ENCODE measurements around the gene NHP2.

NHP2 gene

DNA sequence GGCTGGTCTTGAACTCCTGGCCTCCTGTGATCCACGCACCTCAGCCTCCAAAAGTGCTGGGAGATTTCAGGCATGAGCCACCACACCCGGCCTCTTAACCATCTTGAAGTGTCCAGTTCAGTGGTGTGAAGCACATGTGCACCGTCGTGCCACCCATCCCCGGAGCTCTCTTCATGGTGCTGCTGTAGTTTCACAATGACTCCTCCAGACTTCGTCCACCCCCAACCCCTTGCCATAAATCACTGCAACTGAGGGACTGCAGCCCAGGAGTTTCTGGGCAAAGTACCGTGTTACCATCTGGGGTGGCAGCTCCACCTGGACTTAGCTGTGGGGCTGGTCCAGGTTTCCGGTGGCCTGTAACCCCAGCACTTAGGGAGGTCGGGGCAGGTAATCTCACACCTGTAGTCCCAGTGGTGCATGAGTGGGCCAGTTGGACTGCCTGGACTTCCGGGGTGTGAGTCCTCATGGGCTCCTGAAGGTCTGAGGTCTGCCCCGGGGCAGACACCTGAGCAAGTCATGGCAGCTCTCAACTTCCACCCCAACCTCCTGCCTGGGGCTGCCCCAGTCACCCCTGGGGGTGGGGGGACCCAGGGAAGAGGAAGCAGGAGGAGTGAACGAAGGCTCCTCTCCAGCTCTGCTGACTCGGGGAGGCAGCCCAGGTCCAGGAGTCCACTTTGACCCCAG, 47.0 kb downstream of the NHP2 start:
- DNase-seq (ENCODE audit: low read depth), result no peak
- TF ChIP-seq, protein P1, sequence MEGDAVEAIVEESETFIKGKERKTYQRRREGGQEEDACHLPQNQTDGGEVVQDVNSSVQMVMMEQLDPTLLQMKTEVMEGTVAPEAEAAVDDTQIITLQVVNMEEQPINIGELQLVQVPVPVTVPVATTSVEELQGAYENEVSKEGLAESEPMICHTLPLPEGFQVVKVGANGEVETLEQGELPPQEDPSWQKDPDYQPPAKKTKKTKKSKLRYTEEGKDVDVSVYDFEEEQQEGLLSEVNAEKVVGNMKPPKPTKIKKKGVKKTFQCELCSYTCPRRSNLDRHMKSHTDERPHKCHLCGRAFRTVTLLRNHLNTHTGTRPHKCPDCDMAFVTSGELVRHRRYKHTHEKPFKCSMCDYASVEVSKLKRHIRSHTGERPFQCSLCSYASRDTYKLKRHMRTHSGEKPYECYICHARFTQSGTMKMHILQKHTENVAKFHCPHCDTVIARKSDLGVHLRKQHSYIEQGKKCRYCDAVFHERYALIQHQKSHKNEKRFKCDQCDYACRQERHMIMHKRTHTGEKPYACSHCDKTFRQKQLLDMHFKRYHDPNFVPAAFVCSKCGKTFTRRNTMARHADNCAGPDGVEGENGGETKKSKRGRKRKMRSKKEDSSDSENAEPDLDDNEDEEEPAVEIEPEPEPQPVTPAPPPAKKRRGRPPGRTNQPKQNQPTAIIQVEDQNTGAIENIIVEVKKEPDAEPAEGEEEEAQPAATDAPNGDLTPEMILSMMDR (conservative IDR thresholded peaks at IDR 0.05; ENCODE audit: low read depth, low read length), result no peak
- no peak overlapping the region for H3K4me3 ChIP-seq (ENCODE audit: low read depth, low read length)

DNA sequence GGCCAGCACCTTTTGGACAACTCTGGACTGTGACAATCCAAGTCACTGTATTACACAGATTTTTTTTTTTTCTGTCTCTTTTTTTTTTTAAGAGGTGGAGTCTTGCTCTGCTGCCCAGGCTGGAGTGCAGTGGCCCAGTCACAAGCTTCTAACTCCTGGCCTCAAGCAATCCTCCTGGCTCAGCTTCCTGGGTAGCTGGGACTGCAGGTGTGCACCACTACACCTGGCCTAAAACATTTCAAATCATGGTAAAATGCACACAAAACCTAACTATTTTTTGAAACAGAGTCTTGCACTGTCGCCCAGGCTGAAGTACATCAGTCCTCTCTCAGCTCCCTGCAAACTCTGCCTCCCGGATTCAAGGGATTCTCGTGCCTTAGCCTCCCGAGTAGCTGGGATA, 47.6 kb downstream of the NHP2 start:
- TF ChIP-seq, protein P1 (conservative IDR thresholded peaks at IDR 0.05; ENCODE audit: low read depth, low read length), result no peak
- no peak overlapping the region for H3K4me3 ChIP-seq (ENCODE audit: low read depth, low read length)
- DNase-seq (ENCODE audit: low read depth), result no peak

GRCh38 chr5:178104492-178104891, 49.2 kb downstream of the NHP2 start:
- DNase-seq (ENCODE audit: low read depth), result no peak
- no peak overlapping the region for H3K4me3 ChIP-seq (ENCODE audit: low read depth, low read length)
- TF ChIP-seq, protein P1 (conservative IDR thresholded peaks at IDR 0.05; ENCODE audit: low read depth, low read length), result no peak

GRCh38 chr5:178103612-178104011, 50.1 kb downstream of the NHP2 start:
- DNase-seq (ENCODE audit: low read depth), result no peak
- no peak overlapping the region for H3K4me3 ChIP-seq (ENCODE audit: low read depth, low read length)
- TF ChIP-seq, protein P1 (conservative IDR thresholded peaks at IDR 0.05; ENCODE audit: low read depth, low read length), result no peak

Data from choroid plexus epithelial cell (primary cell).